Muscle of back (tissue), 11 donors: ENCODE results near the gene ERFL. TPM values are rescaled to one million over a fixed set of nuclear protein-coding genes. Genes with fewer than 3 reads are reported as not detected.
A peak's percentile ranks its signal among the peaks of the same experiment; 100 is the strongest.

ENCODE experiments used
- DNase-seq, 3 donors: peaks; one replicate each; pipeline versions ENCODE4 v3.0.0 to v3.0.0-alpha.2; 2013
- polyA plus RNA-seq, 10 donors: library from polyadenylated mRNA; unstranded; fragments of 120-200 nt; gene quantifications; one replicate each; pipeline ENCODE4 v1.2.1, GENCODE V29; 2013; ENCODE audit not compliant: insufficient read length in 10 of 10

The ERFL gene
- polyA plus RNA-seq, 10 donors = 0.07 to 0.29 (median 0.20) TPM; not detected in 1

GRCh38 chr19:41898235-41898634 lies 30.0 kb downstream of the ERFL start:
- no peak for DNase-seq

GRCh38 chr19:41897820-41898219 lies 30.4 kb downstream of the ERFL start:
- no peak for DNase-seq

GRCh38 chr19:41897181-41897580 lies 31.1 kb downstream of the ERFL start:
- no peak for DNase-seq

GRCh38 chr19:41896581-41896942 lies 31.7 kb downstream of the ERFL start:
- no peak for DNase-seq

GRCh38 chr19:41895745-41896580 lies 32.3 kb downstream of the ERFL start:
- no peak for DNase-seq

- DNase-seq = no peak
Observed at GRCh38 chr19:41894350-41894749, 33.9 kb downstream of the ERFL start.

- no peak for DNase-seq
Observed at GRCh38 chr19:41893899-41894298, 34.4 kb downstream of the ERFL start.

GRCh38 chr19:41892173-41892902 lies 35.9 kb downstream of the ERFL start:
- no peak for DNase-seq

GRCh38 chr19:41890936-41891335 lies 37.3 kb downstream of the ERFL start:
- DNase-seq = no peak

- no peak for DNase-seq
Observed at GRCh38 chr19:41889896-41890295, 38.4 kb downstream of the ERFL start.

- DNase-seq = no peak
Observed at GRCh38 chr19:41888926-41889325, 39.3 kb downstream of the ERFL start.

- DNase-seq = no peak
Observed at GRCh38 chr19:41887711-41888382, 40.4 kb downstream of the ERFL start.

GRCh38 chr19:41886761-41887710 lies 41.2 kb downstream of the ERFL start:
- DNase-seq = no peak

GRCh38 chr19:41883821-41884733 lies 44.2 kb downstream of the ERFL start:
- peak; percentile 95 to 97 (median 95) for DNase-seq

- no peak for DNase-seq
Observed at GRCh38 chr19:41883463-41883820, 44.8 kb downstream of the ERFL start.

- DNase-seq = peak in 1 of 3 donors; percentile 62
Observed at GRCh38 chr19:41882568-41883462, 45.4 kb downstream of the ERFL start, which contains the start of gene ARHGEF1. Gene ARHGEF1, plus strand, starts transcription at chr19:41883184. Its CDS starts 4,899 bp downstream, at chr19:41888083.

- DNase-seq = no peak
Observed at GRCh38 chr19:41880329-41880708, 47.9 kb downstream of the ERFL start.

GRCh38 chr19:41879670-41880328 lies 48.5 kb downstream of the ERFL start:
- no peak for DNase-seq

- DNase-seq = no peak
Observed at GRCh38 chr19:41879080-41879479, 49.2 kb downstream of the ERFL start.
